Stimulated activated CD4-positive, alpha-beta T cell treated with anti-CD3 and anti-CD28 coated beads, Interleukin-4, amount 100 ng/mL, for 24 hours (primary cell): ENCODE data around the gene CTXND1.

Experiments
- DNase-seq: peaks from one replicate; pipeline ENCODE4 v3.0.0-alpha.2; 2020

CTXND1 gene

GRCh38 chr15:80251428-80252120 is 439 bp downstream of the CTXND1 start:
- no peak for DNase-seq

- DNase-seq: no peak
Measured at GRCh38 chr15:80250614-80251427, 1.2 kb downstream of the CTXND1 start.

GRCh38 chr15:80249973-80250372 is 2.0 kb downstream of the CTXND1 start:
- DNase-seq: no peak

- DNase-seq: no peak
Measured at GRCh38 chr15:80247320-80247719, 4.7 kb downstream of the CTXND1 start.

- DNase-seq: no peak
Measured at GRCh38 chr15:80246425-80246894, 5.6 kb downstream of the CTXND1 start.

- DNase-seq: no peak
Measured at GRCh38 chr15:80242802-80243201, 9.2 kb downstream of the CTXND1 start.

- no peak for DNase-seq
Measured at GRCh38 chr15:80242132-80242769, 9.8 kb downstream of the CTXND1 start.

- DNase-seq: no peak
Measured at GRCh38 chr15:80241508-80241907, 10.5 kb downstream of the CTXND1 start.

- DNase-seq: no peak
Measured at GRCh38 chr15:80240276-80240675, 11.7 kb downstream of the CTXND1 start.

GRCh38 chr15:80234883-80235282 is 17.1 kb downstream of the CTXND1 start:
- DNase-seq: peak; percentile 38

- no peak for DNase-seq
Measured at GRCh38 chr15:80233581-80233980, 18.4 kb downstream of the CTXND1 start.

GRCh38 chr15:80231371-80231770 is 20.6 kb downstream of the CTXND1 start:
- DNase-seq: no peak

- DNase-seq: no peak
Measured at GRCh38 chr15:80228959-80229610, 22.9 kb downstream of the CTXND1 start.

GRCh38 chr15:80219955-80220354 is 32.1 kb downstream of the CTXND1 start:
- DNase-seq: no peak

GRCh38 chr15:80217327-80217900 is 34.6 kb downstream of the CTXND1 start:
- no peak for DNase-seq

- DNase-seq: no peak
Measured at GRCh38 chr15:80216911-80217310, 35.1 kb downstream of the CTXND1 start.

- no peak for DNase-seq
Measured at GRCh38 chr15:80216141-80216540, 35.9 kb downstream of the CTXND1 start.

- DNase-seq: no peak
Measured at GRCh38 chr15:80214910-80215309, 37.1 kb downstream of the CTXND1 start.

GRCh38 chr15:80211976-80212375 is 40.0 kb downstream of the CTXND1 start:
- no peak for DNase-seq

- DNase-seq: no peak
Measured at GRCh38 chr15:80210611-80211573, 41.1 kb downstream of the CTXND1 start.
